ENCODE measurements around the gene PCYOX1L.

GRCh38 chr5:149374303-149374702 lies 16.5 kb downstream of the PCYOX1L start:
- no peak for TF ChIP-seq CTCF (conservative IDR thresholded peaks at IDR 0.05; ENCODE audit: low read depth, low read length)
- TF ChIP-seq EZH2 (IDR thresholded peaks at IDR 0.05; ENCODE audit: borderline replicate concordance, low read depth, low read length, poor library complexity, severe bottlenecking) = no peak

Data from A673 (cell line).